Mononuclear cell (primary cell): Measurements from ENCODE around the gene ACOT12. TPM values are rescaled to one million over a fixed set of nuclear protein-coding genes. Genes with fewer than 3 reads are reported as not detected.
"Not testable (repeated sequence)": the region's sequence is repeated elsewhere in the genome, so short reads cannot be mapped to it uniquely, and the experiment has no call there.

Experiments
- H3K27me3 ChIP-seq: 2 replicates; pipeline ENCODE4 v1.6.0; 2011; ENCODE audit warnings: low read length, control low read depth; ENCODE audit not compliant: insufficient read depth
- H3K4me1 ChIP-seq: 2 replicates; pipeline ENCODE4 v1.5.1; 2011; ENCODE audit warnings: mild to moderate bottlenecking, low read length, control low read depth; ENCODE audit not compliant: insufficient read depth
- H3K4me3 ChIP-seq: 2 replicates; pipeline ENCODE4 v1.5.1; 2011; ENCODE audit warnings: mild to moderate bottlenecking, low read length, moderate library complexity
- H3K9me3 ChIP-seq: 2 replicates; pipeline ENCODE4 v1.5.1; 2011; ENCODE audit warnings: low read depth, mild to moderate bottlenecking, control low read depth, low read length
- total RNA-seq: library from RNA; depleted of rRNA; stranded (reverse); fragments of >200 nt; gene quantifications from one replicate; pipeline ENCODE4 v1.2.3, GENCODE V29; 2012

ACOT12 gene
- total RNA-seq, 1 donor = 0.31 TPM

DNA sequence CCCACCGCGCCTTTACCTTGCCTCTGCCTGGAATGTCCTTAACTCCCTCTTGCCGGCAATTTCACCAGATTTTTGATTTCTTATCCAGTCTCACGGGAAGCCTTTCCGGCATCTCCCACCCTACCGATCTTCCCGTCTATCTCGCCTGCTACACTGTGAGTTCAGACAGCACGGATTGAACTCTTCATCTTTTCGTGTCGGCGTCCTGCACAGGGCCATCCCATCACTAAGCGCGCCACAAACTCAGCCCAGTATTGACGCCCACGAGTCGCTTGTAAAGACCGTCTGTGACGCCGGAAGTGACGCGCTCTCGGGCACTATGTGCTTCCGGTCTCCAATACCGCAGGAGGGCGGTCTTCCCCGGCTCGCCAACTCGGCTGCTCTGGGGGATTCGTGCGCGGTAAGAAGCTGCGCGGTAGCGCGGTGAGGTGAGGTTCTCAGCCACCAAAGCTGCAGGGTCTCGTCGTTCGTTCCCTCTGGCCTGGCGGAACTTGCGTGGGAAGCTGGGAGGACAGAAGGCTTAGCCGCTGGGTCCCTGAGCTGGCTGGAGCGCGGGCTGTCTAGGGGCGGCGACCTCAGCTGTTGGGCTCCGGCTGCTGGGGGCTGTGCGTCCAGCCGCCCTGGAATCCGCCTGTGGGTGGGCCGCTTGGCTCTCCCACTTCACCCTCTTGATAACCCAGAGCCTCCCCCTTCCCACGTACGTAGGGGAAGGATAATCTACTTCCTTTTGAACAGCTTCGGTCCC is 92.5 kb downstream of the ACOT12 start, which contains the start of gene ZCCHC9:
ZCCHC9 (plus strand) TSS at position 317 of the 745 bp plus-strand sequence. CDS start 3,171 bp downstream, outside the sequence.
- Histone ChIP-seq H3K4me1 (peaks cover 28% of the 10 kb centered on the region), H3K9me3 (no peaks in the 10 kb centered on the region), H3K4me3 (peak within 1 kb of the TSS; percentile 74), H3K27me3 (no peaks in the 10 kb centered on the region)

DNA sequence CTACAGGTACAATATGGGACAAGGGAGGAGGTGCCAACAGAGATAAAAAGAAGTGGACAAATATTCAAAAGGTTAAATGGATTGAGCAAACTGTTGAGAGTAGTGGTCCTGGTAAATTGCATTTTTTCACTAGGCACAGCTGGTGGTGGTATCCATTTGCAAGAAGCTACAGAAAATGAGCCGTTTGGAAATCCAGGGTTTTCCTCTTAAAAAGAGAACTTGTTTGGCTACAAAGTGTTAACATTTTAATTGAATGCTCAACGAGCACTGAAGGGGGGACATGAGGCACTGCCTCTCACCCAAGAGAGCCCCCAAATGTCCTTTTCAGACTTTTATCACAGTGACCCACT is 93.0 kb downstream of the ACOT12 start:
- Histone ChIP-seq H3K4me1 (peaks cover 28% of the 10 kb centered on the region), H3K4me3 (peak overlapping the region; percentile 74)

DNA sequence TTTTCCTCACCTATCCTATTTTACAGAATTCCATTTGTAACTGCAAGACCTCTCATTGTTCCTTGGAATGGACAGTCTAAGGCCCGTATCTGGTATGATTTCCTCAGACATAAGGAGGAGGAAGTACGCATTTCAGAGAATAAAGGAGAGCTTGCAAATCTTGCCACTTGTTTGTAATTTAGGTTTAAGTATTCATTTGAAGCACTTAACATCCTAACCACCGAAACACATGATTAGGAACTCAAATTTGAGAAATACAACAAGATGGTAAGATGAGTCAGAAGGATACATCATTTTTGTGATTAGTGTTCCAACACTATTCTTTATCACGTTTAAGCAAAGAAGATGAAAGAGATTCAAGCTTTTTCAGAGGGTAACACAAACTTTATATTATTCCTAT is 96.4 kb downstream of the ACOT12 start:
- Histone ChIP-seq H3K4me1 (peaks cover 28% of the 10 kb centered on the region), H3K9me3 (peaks cover 12% of the 10 kb centered on the region), H3K4me3 (no peak overlapping the region), H3K27me3 (no peaks in the 10 kb centered on the region)

More for the DNA sequence above, 93.0 kb downstream of the ACOT12 start:
- H3K9me3 ChIP-seq = no peaks in the 10 kb centered on the region
- H3K27me3 ChIP-seq = no peaks in the 10 kb centered on the region

- not testable (repeated sequence) for H3K4me1 ChIP-seq, H3K4me3 ChIP-seq, H3K27me3 ChIP-seq
- peaks cover 16% of the 10 kb centered on the region for H3K9me3 ChIP-seq
Observed at GRCh38 chr5:81294021-81294420, 99.9 kb downstream of the ACOT12 start.

DNA sequence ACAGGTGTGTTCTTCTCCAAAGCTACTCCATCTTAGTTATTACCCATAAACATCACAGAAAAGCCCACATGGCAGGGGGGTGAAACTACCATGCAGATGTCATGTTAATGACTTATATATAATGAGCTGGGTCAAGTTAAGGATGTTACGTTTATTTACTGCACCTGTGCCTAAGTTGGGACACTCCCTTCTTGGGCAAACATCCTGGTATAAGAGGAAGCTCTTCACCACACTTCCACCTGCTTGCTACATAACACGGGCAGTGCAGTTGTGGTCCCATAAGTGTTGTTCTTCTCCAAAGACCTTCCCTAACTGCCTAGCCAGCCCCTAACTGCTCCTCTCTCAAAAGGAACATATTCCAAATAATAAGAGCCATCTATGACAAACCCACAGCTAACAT is 101.8 kb downstream of the ACOT12 start:
- no peaks in the 10 kb centered on the region for H3K27me3 ChIP-seq
- no peaks in the 10 kb centered on the region for H3K4me1 ChIP-seq
- H3K9me3 ChIP-seq = peaks cover 16% of the 10 kb centered on the region
- H3K4me3 ChIP-seq = no peak overlapping the region

- no peaks in the 10 kb centered on the region for H3K27me3 ChIP-seq
- H3K4me1 ChIP-seq = no peaks in the 10 kb centered on the region
- peaks cover 16% of the 10 kb centered on the region for H3K9me3 ChIP-seq
- H3K4me3 ChIP-seq = no peak overlapping the region
Observed at GRCh38 chr5:81290146-81290545, 103.8 kb downstream of the ACOT12 start.

DNA sequence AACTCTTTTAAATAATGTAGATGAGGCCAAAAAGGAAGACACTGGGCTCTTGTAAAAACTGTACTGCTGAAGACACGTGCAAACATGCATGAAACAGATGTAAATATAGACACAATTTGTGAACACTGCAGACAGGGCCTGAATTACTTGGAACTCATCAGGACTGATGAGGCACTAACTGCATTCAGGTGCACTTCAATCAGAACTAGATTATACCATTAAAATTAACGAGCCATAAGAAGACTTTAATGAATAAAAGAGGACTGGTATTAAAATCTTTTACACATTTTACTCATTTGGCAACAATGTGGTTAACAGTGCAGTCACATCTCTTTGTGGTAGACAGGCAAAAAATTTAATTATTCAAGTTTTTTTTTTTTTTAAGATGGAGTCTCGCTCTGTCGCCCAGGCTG is 105.9 kb downstream of the ACOT12 start:
- Histone ChIP-seq H3K27me3 (no peaks in the 10 kb centered on the region), H3K9me3 (peaks cover 6% of the 10 kb centered on the region), H3K4me3 (no peak overlapping the region), H3K4me1 (no peaks in the 10 kb centered on the region)

DNA sequence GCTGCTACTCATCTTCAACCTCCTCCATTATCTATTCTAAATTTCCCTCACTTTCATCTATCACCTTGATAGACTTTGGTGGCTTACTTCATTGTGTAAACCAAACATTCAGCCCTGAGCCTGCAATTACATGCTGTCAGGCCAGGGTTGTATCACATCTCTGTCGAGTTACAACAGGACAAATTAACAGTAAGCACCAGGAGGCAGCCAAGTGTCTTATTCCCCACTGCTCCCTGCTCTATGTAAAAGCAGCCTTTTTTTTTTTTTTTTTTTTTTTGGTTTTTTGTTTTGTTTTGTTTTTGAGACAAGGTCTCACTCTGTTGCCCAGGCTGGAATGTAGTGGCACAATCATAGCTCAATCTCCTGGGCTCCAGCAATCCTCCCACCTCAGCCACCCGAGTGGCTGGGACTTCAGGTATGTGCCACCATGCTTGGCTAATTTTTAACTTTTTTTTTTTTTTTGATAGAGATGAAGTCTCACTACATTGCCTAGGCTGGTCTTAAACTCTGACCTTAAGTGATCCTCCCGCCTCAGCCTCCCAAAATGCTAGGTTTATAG is 107.8 kb downstream of the ACOT12 start:
- no peak overlapping the region for H3K4me3 ChIP-seq
- H3K27me3 ChIP-seq = no peaks in the 10 kb centered on the region
- no peaks in the 10 kb centered on the region for H3K9me3 ChIP-seq
- no peaks in the 10 kb centered on the region for H3K4me1 ChIP-seq

GRCh38 chr5:81283976-81284375 is 110.0 kb downstream of the ACOT12 start:
- Histone ChIP-seq H3K4me3 (no peak overlapping the region), H3K9me3 (no peaks in the 10 kb centered on the region), H3K4me1 (no peaks in the 10 kb centered on the region), H3K27me3 (no peaks in the 10 kb centered on the region)

Other genes starting within 250 kb of the ACOT12 start
- gene CKMT2, start 160.8 kb downstream of the ACOT12 start, total RNA-seq = 1.0 TPM
- gene ZCCHC9, start 92.5 kb downstream of the ACOT12 start, total RNA-seq = 16.0 TPM